NCI-H2107 treated with DMSO at 0.1 percent for 48 hours (cell line): ENCODE results near the gene CDC45.
A peak's percentile ranks its signal among the peaks of the same experiment; 100 is the strongest.
"Not testable (repeated sequence)": the region's sequence is repeated elsewhere in the genome, so short reads cannot be mapped to it uniquely, and the experiment has no call there.

Experiments
- DNase-seq: peaks from one replicate; lab custom pipeline; 2025; ENCODE audit not compliant: unreplicated experiment; lab: John Stamatoyannopoulos, UW

CDC45 gene

GRCh38 chr22:19479355-19480172 lies at the start of gene CDC45:
TSS of gene CDC45 (plus strand) at chr22:19479920. CDS start at chr22:19479969, 49 bp downstream.
- peak; percentile 96 for DNase-seq

- DNase-seq, result peak; percentile 22
Observed at GRCh38 chr22:19429950-19430889, 49.5 kb upstream of the CDC45 start.

GRCh38 chr22:19430890-19431541 lies 48.7 kb upstream of the CDC45 start:
- no peak for DNase-seq

- peak; percentile 13 for DNase-seq
Observed at GRCh38 chr22:19431649-19432132, 48.0 kb upstream of the CDC45 start, which contains the start of gene HIRA. TSS of gene HIRA (minus strand) at chr22:19431733. CDS start at chr22:19431476, 257 bp downstream.

- DNase-seq, result peak; percentile 19
Observed at GRCh38 chr22:19432133-19432851, 47.4 kb upstream of the CDC45 start, which contains the start of gene MRPL40. TSS of gene MRPL40 (plus strand) at chr22:19432545. CDS start at chr22:19432555, 10 bp downstream.

GRCh38 chr22:19434401-19434800 lies 45.3 kb upstream of the CDC45 start:
- DNase-seq, result no peak

GRCh38 chr22:19434829-19435580 lies 44.7 kb upstream of the CDC45 start:
- no peak for DNase-seq

- DNase-seq, result not testable (repeated sequence)
Observed at GRCh38 chr22:19436444-19437161, 43.1 kb upstream of the CDC45 start.

- DNase-seq, result peak; percentile 22
Observed at GRCh38 chr22:19438298-19438697, 41.4 kb upstream of the CDC45 start.

- DNase-seq, result no peak
Observed at GRCh38 chr22:19440411-19441195, 39.1 kb upstream of the CDC45 start.

- no peak for DNase-seq
Observed at GRCh38 chr22:19442166-19442565, 37.6 kb upstream of the CDC45 start.

- no peak for DNase-seq
Observed at GRCh38 chr22:19443544-19444211, 36.0 kb upstream of the CDC45 start.

GRCh38 chr22:19445279-19445982 lies 34.3 kb upstream of the CDC45 start:
- DNase-seq, result not testable (repeated sequence)

- no peak for DNase-seq
Observed at GRCh38 chr22:19446603-19447329, 33.0 kb upstream of the CDC45 start.

GRCh38 chr22:19447330-19448075 lies 32.2 kb upstream of the CDC45 start, which contains the start of gene C22orf39:
TSS of gene C22orf39 (minus strand) at chr22:19447711. CDS start at chr22:19447688, 23 bp downstream.
- DNase-seq, result peak; percentile 83
